ENCODE measurements around the gene KMT2B.

GRCh38 chr19:35755131-35755549 lies 37.3 kb downstream of the KMT2B start:
- TF ChIP-seq POLR2AphosphoS5 (IDR thresholded peaks at IDR 0.05; ENCODE audit: borderline replicate concordance, low read depth, low read length) (no peak), EZH2 (IDR thresholded peaks at IDR 0.05) (no peak), FOXP2 (optimal IDR thresholded peaks at IDR 0.05; ENCODE audit: control extremely low read depth, extremely low read length, insufficient read depth) (no peak)

Measured in SK-N-MC (cell line).